DND-41 (cell line): ENCODE data around the gene SERTM1.

Experiments used
- ATAC-seq: fragments of 200-7000 bp; cut with Tn5 transposase; 3 replicates; pipeline ENCODE4 v1.9.1; 2021; ENCODE audit warnings: low read depth; ENCODE audit not compliant: insufficient read depth
- DNase-seq: peaks from one replicate; pipeline ENCODE4 v3.0.0-alpha.2; 2020
- H2AFZ ChIP-seq: 2 replicates; pipeline ENCODE4 v1.6.0; 2012; ENCODE audit warnings: low read depth, low read length
- H3K27ac ChIP-seq: 2 replicates; pipeline ENCODE4 v1.5.1; 2012; ENCODE audit warnings: low read length, inconsistent platforms
- H3K27me3 ChIP-seq: fragments of 200-600 bp; sonication (generic); 2 replicates; pipeline ENCODE4 v1.6.0; 2012; ENCODE audit warnings: low read length, mild to moderate bottlenecking, inconsistent platforms; ENCODE audit not compliant: insufficient read depth, poor library complexity
- H3K36me3 ChIP-seq: 2 replicates; pipeline ENCODE4 v1.5.1; 2012; ENCODE audit warnings: low read length, inconsistent platforms; ENCODE audit not compliant: insufficient read depth
- H3K4me1 ChIP-seq: 2 replicates; pipeline ENCODE4 v1.5.1; 2012; ENCODE audit warnings: mild to moderate bottlenecking, low read length; ENCODE audit not compliant: insufficient read depth
- H3K4me2 ChIP-seq: 2 replicates; pipeline ENCODE4 v1.6.0; 2012; ENCODE audit warnings: mild to moderate bottlenecking, moderate library complexity, low read length, inconsistent platforms; ENCODE audit not compliant: insufficient read depth
- H3K4me3 ChIP-seq, 2 experiments: fragments of 200-600 bp in 1 of 2; shearing (Covaris generic) in 1 of 2; 2 replicates each; pipeline ENCODE4 v1.5.1; 2012 to 2016; ENCODE audit warnings: inconsistent platforms in 2 of 2, low read length in 2 of 2, mild to moderate bottlenecking in 2 of 2, low read depth in 1 of 2, moderate library complexity in 1 of 2
- H3K79me2 ChIP-seq: 2 replicates; pipeline ENCODE4 v1.6.0; 2012; ENCODE audit warnings: low read length, inconsistent platforms; ENCODE audit not compliant: insufficient read depth
- H3K9ac ChIP-seq: 2 replicates; pipeline ENCODE4 v1.6.0; 2012; ENCODE audit warnings: low read depth, mild to moderate bottlenecking, inconsistent platforms, low read length, moderate library complexity
- H3K9me3 ChIP-seq: 2 replicates; pipeline ENCODE4 v1.5.1; 2012; ENCODE audit warnings: low read length, moderate library complexity, mild to moderate bottlenecking, inconsistent platforms; ENCODE audit not compliant: insufficient read depth, severe bottlenecking
- H4K20me1 ChIP-seq: 2 replicates; pipeline ENCODE4 v1.6.0; 2012; ENCODE audit warnings: low read length; ENCODE audit not compliant: insufficient read depth
- CTCF ChIP-seq: IDR thresholded peaks from 2 replicates; pipeline ENCODE4 v1.5.1; 2012; ENCODE audit warnings: borderline replicate concordance, low read length, moderate library complexity, mild to moderate bottlenecking; ENCODE audit not compliant: poor library complexity, severe bottlenecking; ENCODE audit errors: extremely low read depth
- EZH2 ChIP-seq: IDR thresholded peaks from 3 replicates; pipeline ENCODE4 v1.6.1; 2012; ENCODE audit warnings: borderline replicate concordance, low read depth, mild to moderate bottlenecking, moderate library complexity, low read length, inconsistent platforms; ENCODE audit not compliant: severe bottlenecking

SERTM1 gene

GRCh38 chr13:36673352-36673751 is 468 bp upstream of the SERTM1 start:
- Histone ChIP-seq H3K36me3 (no peaks in the 10 kb centered on the region), H4K20me1 (no peaks in the 10 kb centered on the region), H2AFZ (no peak overlapping the region), H3K27ac (no peak overlapping the region), H3K9ac (no peak overlapping the region), H3K4me2 (no peak overlapping the region), H3K27me3 (no peaks in the 10 kb centered on the region), H3K9me3 (no peaks in the 10 kb centered on the region), H3K4me1 (no peaks in the 10 kb centered on the region), H3K4me3 (no peak overlapping the region), H3K79me2 (no peaks in the 10 kb centered on the region)
- no peak for TF ChIP-seq EZH2
- TF ChIP-seq CTCF, result no peak
- DNase-seq (no peak), ATAC-seq (no peak)

- Histone ChIP-seq H3K9me3 (no peaks in the 10 kb centered on the region), H3K27ac (no peak overlapping the region), H3K4me1 (no peaks in the 10 kb centered on the region), H3K36me3 (no peaks in the 10 kb centered on the region), H4K20me1 (no peaks in the 10 kb centered on the region), H3K79me2 (no peaks in the 10 kb centered on the region), H3K4me3 (no peak overlapping the region), H3K27me3 (no peaks in the 10 kb centered on the region), H3K4me2 (no peak overlapping the region), H3K9ac (no peak overlapping the region), H2AFZ (no peak overlapping the region)
- DNase-seq (no peak), ATAC-seq (no peak)
- TF ChIP-seq CTCF, result no peak
- no peak for TF ChIP-seq EZH2
These were observed 755 bp downstream of the SERTM1 start for GRCh38 chr13:36674337-36675212.

GRCh38 chr13:36675213-36675536 is 1.4 kb downstream of the SERTM1 start:
- Histone ChIP-seq H3K36me3 (no peaks in the 10 kb centered on the region), H3K9me3 (no peaks in the 10 kb centered on the region), H3K4me2 (no peak overlapping the region), H3K4me3 (no peak overlapping the region), H3K27me3 (no peaks in the 10 kb centered on the region), H2AFZ (no peak overlapping the region), H3K4me1 (no peaks in the 10 kb centered on the region), H4K20me1 (no peaks in the 10 kb centered on the region), H3K79me2 (no peaks in the 10 kb centered on the region), H3K27ac (no peak overlapping the region), H3K9ac (no peak overlapping the region)
- no peak for TF ChIP-seq CTCF
- TF ChIP-seq EZH2, result no peak
- no peak for DNase-seq
- no peak for ATAC-seq
